Stimulated activated CD4-positive, alpha-beta T cell treated with anti-CD3 and anti-CD28 coated beads, Interleukin-2, amount 100 ng/mL, for 24 hours (primary cell): ENCODE data around the gene TNFRSF21.
"Not testable (repeated sequence)": the region's sequence is repeated elsewhere in the genome, so short reads cannot be mapped to it uniquely, and the experiment has no call there.

Experiments used
- DNase-seq, 2 donors: peaks; one replicate each; pipeline ENCODE4 v3.0.0-alpha.2; 2020

Gene TNFRSF21

GRCh38 chr6:47247227-47247797 is 62.4 kb downstream of the TNFRSF21 start:
- no peak for DNase-seq

- no peak for DNase-seq
Measured at GRCh38 chr6:47246551-47246950, 63.2 kb downstream of the TNFRSF21 start.

GRCh38 chr6:47245745-47246371 is 63.8 kb downstream of the TNFRSF21 start:
- DNase-seq, result no peak

GRCh38 chr6:47242483-47243386 is 67.0 kb downstream of the TNFRSF21 start:
- peak; percentile 19 to 29 for DNase-seq

GRCh38 chr6:47241742-47242482 is 67.8 kb downstream of the TNFRSF21 start:
- DNase-seq, result no peak

- DNase-seq, result no peak
Measured at GRCh38 chr6:47240277-47240890, 69.3 kb downstream of the TNFRSF21 start.

- DNase-seq, result no peak
Measured at GRCh38 chr6:47239546-47239945, 70.2 kb downstream of the TNFRSF21 start.

GRCh38 chr6:47238456-47238995 is 71.2 kb downstream of the TNFRSF21 start:
- DNase-seq, result no peak

- no peak for DNase-seq
Measured at GRCh38 chr6:47237196-47237595, 72.5 kb downstream of the TNFRSF21 start.

GRCh38 chr6:47235964-47236760 is 73.5 kb downstream of the TNFRSF21 start:
- no peak for DNase-seq

GRCh38 chr6:47235421-47235820 is 74.3 kb downstream of the TNFRSF21 start:
- no peak for DNase-seq

GRCh38 chr6:47234266-47234933 is 75.3 kb downstream of the TNFRSF21 start:
- no peak for DNase-seq

- DNase-seq, result no peak
Measured at GRCh38 chr6:47231151-47231550, 78.6 kb downstream of the TNFRSF21 start.

GRCh38 chr6:47230579-47230978 is 79.1 kb downstream of the TNFRSF21 start:
- DNase-seq, result no peak

GRCh38 chr6:47229255-47229654 is 80.5 kb downstream of the TNFRSF21 start:
- no peak for DNase-seq

GRCh38 chr6:47228093-47228492 is 81.6 kb downstream of the TNFRSF21 start:
- not testable (repeated sequence) for DNase-seq

- DNase-seq, result not testable (repeated sequence)
Measured at GRCh38 chr6:47223251-47223650, 86.5 kb downstream of the TNFRSF21 start.

- DNase-seq, result no peak
Measured at GRCh38 chr6:47221565-47221964, 88.1 kb downstream of the TNFRSF21 start.

- no peak for DNase-seq
Measured at GRCh38 chr6:47209632-47210031, 100.1 kb downstream of the TNFRSF21 start.

GRCh38 chr6:47207261-47207660 is 102.4 kb downstream of the TNFRSF21 start:
- no peak for DNase-seq

- DNase-seq, result no peak
Measured at GRCh38 chr6:47206626-47207025, 103.1 kb downstream of the TNFRSF21 start.
